WTC11 (cell line): Measurements from ENCODE around the gene TRAF7. TPM values are rescaled to one million over a fixed set of nuclear protein-coding genes. Genes with fewer than 3 reads are reported as not detected.

Experiments
- ATAC-seq: fragments of 200-7000 bp; cut with Tn5 transposase; 2 replicates; pipeline ENCODE4 v1.10.0; 2021; ENCODE audit warnings: mild to moderate bottlenecking, moderate library complexity
- CTCF ChIA-PET: fragments of 300-600 bp; sonication (Branson Sonifier 250); formaldehyde crosslinking; loops from one replicate; lab custom pipeline; 2021; ENCODE audit warnings: antibody characterized with exemption; lab: Charles Lee
- POLR2A ChIA-PET: fragments of 350-600 bp; sonication (Branson Sonifier 250); formaldehyde crosslinking; loops from one replicate; lab custom pipeline; 2021; ENCODE audit warnings: antibody characterized with exemption; lab: Charles Lee
- DNase-seq: peaks from one replicate; pipeline ENCODE4 v3.0.0; 2021; ENCODE audit warnings: low spot score
- H3K27ac Mint-ChIP-seq: 2 replicates; pipeline ENCODE4 v1.8.0; 2021; ENCODE audit warnings: mixed read lengths
- H3K27me3 Mint-ChIP-seq: 2 replicates; pipeline ENCODE4 v1.8.0; 2021; ENCODE audit warnings: low read depth, mild to moderate bottlenecking, moderate library complexity, mixed read lengths
- H3K36me3 Mint-ChIP-seq: 2 replicates; pipeline ENCODE4 v1.8.0; 2021; ENCODE audit warnings: mixed read lengths
- H3K4me1 Mint-ChIP-seq: 2 replicates; pipeline ENCODE4 v1.8.0; 2022; ENCODE audit warnings: mixed read lengths
- H3K4me3 Mint-ChIP-seq: 2 replicates; pipeline ENCODE4 v1.8.0; 2021; ENCODE audit warnings: mild to moderate bottlenecking, moderate library complexity, mixed read lengths
- H3K9me3 Mint-ChIP-seq: 2 replicates; pipeline ENCODE4 v1.8.0; 2021; ENCODE audit warnings: mixed read lengths
- ATF1 ChIP-seq: sonication (generic); formaldehyde crosslinking; IDR thresholded peaks from 2 replicates; pipeline ENCODE4 v1.8.1; 2023; ENCODE audit warnings: mild to moderate bottlenecking, moderate library complexity, missing genetic modification reagents
- ATF6 ChIP-seq: sonication (generic); formaldehyde crosslinking; IDR thresholded peaks from 2 replicates; pipeline ENCODE4 v1.8.1; 2023; ENCODE audit warnings: mild to moderate bottlenecking, missing genetic modification reagents
- E2F1 ChIP-seq: sonication (generic); formaldehyde crosslinking; IDR thresholded peaks from 2 replicates; pipeline ENCODE4 v1.8.0; 2022; ENCODE audit warnings: mild to moderate bottlenecking, missing genetic modification reagents
- FOXK1 ChIP-seq: sonication (generic); formaldehyde crosslinking; IDR thresholded peaks from 2 replicates; pipeline ENCODE4 v1.8.0; 2022; ENCODE audit warnings: mild to moderate bottlenecking, moderate library complexity, missing genetic modification reagents
- HMGXB4 ChIP-seq: sonication (generic); formaldehyde crosslinking; IDR thresholded peaks from 2 replicates; pipeline ENCODE4 v1.8.1; 2023; ENCODE audit warnings: mild to moderate bottlenecking, moderate library complexity, missing genetic modification reagents
- NR3C1 ChIP-seq: sonication (generic); formaldehyde crosslinking; conservative IDR thresholded peaks from 2 replicates; pipeline ENCODE4 v1.8.1; 2023; ENCODE audit warnings: low read depth, mild to moderate bottlenecking, missing genetic modification reagents
- PREB ChIP-seq: sonication (generic); formaldehyde crosslinking; IDR thresholded peaks from 2 replicates; pipeline ENCODE4 v1.8.1; 2022; ENCODE audit warnings: mild to moderate bottlenecking, missing genetic modification reagents, moderate library complexity, borderline replicate concordance
- RORB ChIP-seq: fragments of 250-450 bp; sonication (Bioruptor Pico); IDR thresholded peaks from 2 replicates; pipeline ENCODE4 v1.9.0; 2021; ENCODE audit warnings: mild to moderate bottlenecking
- TCF7 ChIP-seq: sonication (generic); formaldehyde crosslinking; IDR thresholded peaks from 2 replicates; pipeline ENCODE4 v1.8.0; 2022; ENCODE audit warnings: mild to moderate bottlenecking, low read depth, missing genetic modification reagents, moderate library complexity
- ZMAT4 ChIP-seq: fragments of 250-450 bp; sonication (Bioruptor Pico); IDR thresholded peaks from 2 replicates; pipeline ENCODE4 v1.9.0; 2021; ENCODE audit warnings: mild to moderate bottlenecking
- ZNF317 ChIP-seq: sonication (generic); formaldehyde crosslinking; IDR thresholded peaks from 2 replicates; pipeline ENCODE4 v1.8.1; 2023; ENCODE audit warnings: low read depth, mild to moderate bottlenecking, moderate library complexity, missing genetic modification reagents, borderline replicate concordance
- total RNA-seq: library from RNA; stranded (reverse); gene quantifications from 3 replicates; pipeline ENCODE4 v1.2.3, GENCODE V29; 2021
- TF ChIP-seq, protein P1 (sequence below): sonication (generic); formaldehyde crosslinking; IDR thresholded peaks from 2 replicates; pipeline ENCODE4 v1.8.1; 2023; ENCODE audit warnings: mild to moderate bottlenecking, missing genetic modification reagents, moderate library complexity
- TF ChIP-seq, protein P2 (sequence below): sonication (generic); formaldehyde crosslinking; IDR thresholded peaks from 2 replicates; pipeline ENCODE4 v1.8.0; 2022; ENCODE audit warnings: mild to moderate bottlenecking, missing genetic modification reagents
- TF ChIP-seq, protein P3 (sequence below): sonication (generic); formaldehyde crosslinking; IDR thresholded peaks from 2 replicates; pipeline ENCODE4 v1.8.1; 2022; ENCODE audit warnings: low read depth, missing genetic modification reagents, borderline replicate concordance
- TF ChIP-seq, protein P4 (sequence below): sonication (generic); formaldehyde crosslinking; IDR thresholded peaks from 2 replicates; pipeline ENCODE4 v1.8.1; 2023; ENCODE audit warnings: mild to moderate bottlenecking, missing genetic modification reagents, moderate library complexity
- TF ChIP-seq, protein P5 (sequence below): sonication (generic); formaldehyde crosslinking; conservative IDR thresholded peaks from 2 replicates; pipeline ENCODE4 v1.8.1; 2023; ENCODE audit warnings: mild to moderate bottlenecking, low read depth, missing genetic modification reagents, moderate library complexity
- TF ChIP-seq, protein P6 (sequence below): sonication (generic); formaldehyde crosslinking; conservative IDR thresholded peaks from 2 replicates; pipeline ENCODE4 v1.8.1; 2022; ENCODE audit warnings: mild to moderate bottlenecking, missing genetic modification reagents

Gene TRAF7
- total RNA-seq, 1 experiment from 2014 or later = 148 TPM

DNA sequence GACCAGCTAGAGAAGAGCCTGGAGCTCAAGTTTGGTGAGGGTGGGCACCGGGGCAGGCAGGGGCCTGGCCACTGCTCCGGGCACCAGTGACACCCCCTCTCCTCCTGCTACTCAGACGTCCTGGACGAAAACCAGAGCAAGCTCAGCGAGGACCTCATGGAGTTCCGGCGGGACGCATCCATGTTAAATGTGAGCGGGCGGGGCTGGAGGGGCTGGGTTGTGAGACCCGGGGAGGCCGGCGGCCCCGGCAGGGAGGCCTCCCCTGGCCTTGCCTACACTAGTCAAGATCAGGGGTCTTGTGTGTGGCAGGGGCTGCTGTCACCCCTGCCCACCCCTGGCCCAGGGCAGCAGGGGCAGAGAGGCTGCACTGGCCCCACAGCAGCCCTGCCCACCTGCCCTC lies 17.8 kb downstream of the TRAF7 start:
- H3K27ac Mint-ChIP-seq = 0 out of 2 replicates have a peak overlapping the region, but pooled peaks have one; percentile 60
- ChIA-PET POLR2A (no interaction called here), CTCF (interaction anchor here (1.0 kb wide), 1 partner anchor 169 kb away, joined by 4 read pairs; no protein-coding TSS in a partner anchor)

More for the DNA sequence above, 17.8 kb downstream of the TRAF7 start:
- ATAC-seq (no peak), DNase-seq (no peak)
- H3K4me3 Mint-ChIP-seq = no peak overlapping the region
- no peaks in the 10 kb centered on the region for H3K9me3 Mint-ChIP-seq
- TF ChIP-seq RORB (CRISPR knock-in tag) = no peak
- no peak for TF ChIP-seq ATF1 (CRISPR knock-in tag)
- TF ChIP-seq, protein P1, sequence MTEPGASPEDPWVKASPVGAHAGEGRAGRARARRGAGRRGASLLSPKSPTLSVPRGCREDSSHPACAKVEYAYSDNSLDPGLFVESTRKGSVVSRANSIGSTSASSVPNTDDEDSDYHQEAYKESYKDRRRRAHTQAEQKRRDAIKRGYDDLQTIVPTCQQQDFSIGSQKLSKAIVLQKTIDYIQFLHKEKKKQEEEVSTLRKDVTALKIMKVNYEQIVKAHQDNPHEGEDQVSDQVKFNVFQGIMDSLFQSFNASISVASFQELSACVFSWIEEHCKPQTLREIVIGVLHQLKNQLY = no peak
- no peak for TF ChIP-seq FOXK1 (CRISPR knock-in tag)
- no peak for TF ChIP-seq HMGXB4 (CRISPR knock-in tag)
- TF ChIP-seq NR3C1 (CRISPR knock-in tag) = no peak
- TF ChIP-seq, protein P2, sequence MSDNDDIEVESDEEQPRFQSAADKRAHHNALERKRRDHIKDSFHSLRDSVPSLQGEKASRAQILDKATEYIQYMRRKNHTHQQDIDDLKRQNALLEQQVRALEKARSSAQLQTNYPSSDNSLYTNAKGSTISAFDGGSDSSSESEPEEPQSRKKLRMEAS (CRISPR knock-in tag) = no peak
- TF ChIP-seq, protein P3, sequence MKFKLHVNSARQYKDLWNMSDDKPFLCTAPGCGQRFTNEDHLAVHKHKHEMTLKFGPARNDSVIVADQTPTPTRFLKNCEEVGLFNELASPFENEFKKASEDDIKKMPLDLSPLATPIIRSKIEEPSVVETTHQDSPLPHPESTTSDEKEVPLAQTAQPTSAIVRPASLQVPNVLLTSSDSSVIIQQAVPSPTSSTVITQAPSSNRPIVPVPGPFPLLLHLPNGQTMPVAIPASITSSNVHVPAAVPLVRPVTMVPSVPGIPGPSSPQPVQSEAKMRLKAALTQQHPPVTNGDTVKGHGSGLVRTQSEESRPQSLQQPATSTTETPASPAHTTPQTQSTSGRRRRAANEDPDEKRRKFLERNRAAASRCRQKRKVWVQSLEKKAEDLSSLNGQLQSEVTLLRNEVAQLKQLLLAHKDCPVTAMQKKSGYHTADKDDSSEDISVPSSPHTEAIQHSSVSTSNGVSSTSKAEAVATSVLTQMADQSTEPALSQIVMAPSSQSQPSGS = no peak
- TF ChIP-seq, protein P4, sequence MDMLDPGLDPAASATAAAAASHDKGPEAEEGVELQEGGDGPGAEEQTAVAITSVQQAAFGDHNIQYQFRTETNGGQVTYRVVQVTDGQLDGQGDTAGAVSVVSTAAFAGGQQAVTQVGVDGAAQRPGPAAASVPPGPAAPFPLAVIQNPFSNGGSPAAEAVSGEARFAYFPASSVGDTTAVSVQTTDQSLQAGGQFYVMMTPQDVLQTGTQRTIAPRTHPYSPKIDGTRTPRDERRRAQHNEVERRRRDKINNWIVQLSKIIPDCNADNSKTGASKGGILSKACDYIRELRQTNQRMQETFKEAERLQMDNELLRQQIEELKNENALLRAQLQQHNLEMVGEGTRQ (CRISPR knock-in tag) = no peak
- no peak for TF ChIP-seq ATF6 (CRISPR knock-in tag)
- TF ChIP-seq PREB (CRISPR knock-in tag) = no peak
- TF ChIP-seq TCF7 (CRISPR knock-in tag) = no peak
- TF ChIP-seq, protein P5, sequence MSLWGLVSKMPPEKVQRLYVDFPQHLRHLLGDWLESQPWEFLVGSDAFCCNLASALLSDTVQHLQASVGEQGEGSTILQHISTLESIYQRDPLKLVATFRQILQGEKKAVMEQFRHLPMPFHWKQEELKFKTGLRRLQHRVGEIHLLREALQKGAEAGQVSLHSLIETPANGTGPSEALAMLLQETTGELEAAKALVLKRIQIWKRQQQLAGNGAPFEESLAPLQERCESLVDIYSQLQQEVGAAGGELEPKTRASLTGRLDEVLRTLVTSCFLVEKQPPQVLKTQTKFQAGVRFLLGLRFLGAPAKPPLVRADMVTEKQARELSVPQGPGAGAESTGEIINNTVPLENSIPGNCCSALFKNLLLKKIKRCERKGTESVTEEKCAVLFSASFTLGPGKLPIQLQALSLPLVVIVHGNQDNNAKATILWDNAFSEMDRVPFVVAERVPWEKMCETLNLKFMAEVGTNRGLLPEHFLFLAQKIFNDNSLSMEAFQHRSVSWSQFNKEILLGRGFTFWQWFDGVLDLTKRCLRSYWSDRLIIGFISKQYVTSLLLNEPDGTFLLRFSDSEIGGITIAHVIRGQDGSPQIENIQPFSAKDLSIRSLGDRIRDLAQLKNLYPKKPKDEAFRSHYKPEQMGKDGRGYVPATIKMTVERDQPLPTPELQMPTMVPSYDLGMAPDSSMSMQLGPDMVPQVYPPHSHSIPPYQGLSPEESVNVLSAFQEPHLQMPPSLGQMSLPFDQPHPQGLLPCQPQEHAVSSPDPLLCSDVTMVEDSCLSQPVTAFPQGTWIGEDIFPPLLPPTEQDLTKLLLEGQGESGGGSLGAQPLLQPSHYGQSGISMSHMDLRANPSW (CRISPR knock-in tag) = no peak
- TF ChIP-seq, protein P6, sequence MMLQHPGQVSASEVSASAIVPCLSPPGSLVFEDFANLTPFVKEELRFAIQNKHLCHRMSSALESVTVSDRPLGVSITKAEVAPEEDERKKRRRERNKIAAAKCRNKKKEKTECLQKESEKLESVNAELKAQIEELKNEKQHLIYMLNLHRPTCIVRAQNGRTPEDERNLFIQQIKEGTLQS (CRISPR knock-in tag) = no peak
- TF ChIP-seq ZMAT4 (CRISPR knock-in tag) = no peak
- TF ChIP-seq ZNF317 = no peak
- TF ChIP-seq E2F1 (CRISPR knock-in tag) = no peak
- no peaks in the 10 kb centered on the region for H3K4me1 Mint-ChIP-seq
- no peaks in the 10 kb centered on the region for H3K27me3 Mint-ChIP-seq
- peaks cover 19% of the 10 kb centered on the region for H3K36me3 Mint-ChIP-seq
